NCI-H774 (cell line): Measurements from ENCODE around the gene GNPTG.
"Not testable (repeated sequence)": the region's sequence is repeated elsewhere in the genome, so short reads cannot be mapped to it uniquely, and the experiment has no call there.

Experiments used
- DNase-seq: peaks from one replicate; lab custom pipeline; 2025; lab: John Stamatoyannopoulos, UW

GNPTG gene

GRCh38 chr16:1319041-1319440 is 32.7 kb upstream of the GNPTG start:
- no peak for DNase-seq

DNA sequence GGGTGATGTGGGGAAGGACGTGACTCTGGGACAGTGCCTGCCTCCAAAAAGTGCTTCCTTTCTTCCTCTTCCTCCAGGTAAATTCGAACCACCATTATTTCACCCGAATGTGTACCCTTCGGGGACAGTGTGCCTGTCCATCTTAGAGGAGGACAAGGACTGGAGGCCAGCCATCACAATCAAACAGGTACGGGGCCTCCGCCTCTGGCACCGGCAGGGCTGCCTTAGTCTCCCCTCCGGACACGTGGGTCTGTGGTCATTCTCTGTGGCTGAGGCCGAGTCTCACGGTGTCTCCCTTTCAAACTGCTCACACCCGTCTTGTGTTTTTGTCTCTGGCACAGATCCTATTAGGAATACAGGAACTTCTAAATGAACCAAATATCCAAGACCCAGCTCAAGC is 31.6 kb upstream of the GNPTG start:
- DNase-seq = no peak

DNA sequence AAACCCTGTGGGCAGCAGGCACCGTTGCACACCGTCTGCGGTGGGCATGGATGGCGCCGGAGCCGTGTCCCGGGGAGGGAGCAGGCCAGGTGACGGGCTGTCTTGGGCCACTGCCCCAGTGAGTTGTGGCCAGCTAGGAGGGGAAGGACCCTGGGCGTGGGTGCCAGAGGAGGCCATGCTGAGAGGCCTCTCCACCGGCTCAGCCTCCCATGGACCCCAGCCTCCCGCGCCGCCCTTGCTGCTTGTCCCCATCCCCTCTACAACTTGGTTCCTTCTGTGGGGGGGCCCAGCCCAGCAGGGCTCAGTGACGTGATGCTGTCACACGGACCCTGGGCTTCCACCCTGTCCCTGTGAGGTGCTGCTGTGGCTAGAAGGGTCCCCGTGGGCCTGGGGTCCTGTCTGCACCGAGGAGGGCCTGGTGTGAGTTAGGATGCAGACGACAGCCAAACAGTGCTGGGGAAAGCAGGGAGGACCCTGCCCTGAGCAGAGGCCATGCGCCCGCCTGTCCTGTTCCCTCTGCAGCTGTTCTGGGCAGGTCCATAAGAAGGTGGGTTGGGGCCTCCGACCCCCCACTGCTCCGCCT is 31.0 kb upstream of the GNPTG start:
- DNase-seq = no peak

DNA sequence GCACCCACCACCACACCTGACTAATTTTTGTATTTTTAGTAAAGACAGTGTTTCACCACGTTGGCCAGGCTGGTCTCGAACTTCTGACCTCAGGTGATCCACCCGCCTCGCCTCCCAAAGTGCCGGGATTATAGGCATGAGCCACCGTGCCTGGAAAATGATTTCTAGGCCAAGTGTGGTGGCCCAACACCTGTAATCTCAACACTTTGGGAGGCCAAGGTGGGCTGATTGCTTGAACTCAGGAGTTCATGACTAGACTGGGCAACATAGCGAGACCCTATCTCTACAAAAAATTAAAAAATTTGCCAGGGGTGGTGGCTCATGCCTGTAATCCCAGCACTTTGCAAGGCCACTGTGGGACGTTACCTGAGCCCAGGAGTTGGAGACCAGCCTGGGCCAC is 29.3 kb upstream of the GNPTG start:
- no peak for DNase-seq

DNA sequence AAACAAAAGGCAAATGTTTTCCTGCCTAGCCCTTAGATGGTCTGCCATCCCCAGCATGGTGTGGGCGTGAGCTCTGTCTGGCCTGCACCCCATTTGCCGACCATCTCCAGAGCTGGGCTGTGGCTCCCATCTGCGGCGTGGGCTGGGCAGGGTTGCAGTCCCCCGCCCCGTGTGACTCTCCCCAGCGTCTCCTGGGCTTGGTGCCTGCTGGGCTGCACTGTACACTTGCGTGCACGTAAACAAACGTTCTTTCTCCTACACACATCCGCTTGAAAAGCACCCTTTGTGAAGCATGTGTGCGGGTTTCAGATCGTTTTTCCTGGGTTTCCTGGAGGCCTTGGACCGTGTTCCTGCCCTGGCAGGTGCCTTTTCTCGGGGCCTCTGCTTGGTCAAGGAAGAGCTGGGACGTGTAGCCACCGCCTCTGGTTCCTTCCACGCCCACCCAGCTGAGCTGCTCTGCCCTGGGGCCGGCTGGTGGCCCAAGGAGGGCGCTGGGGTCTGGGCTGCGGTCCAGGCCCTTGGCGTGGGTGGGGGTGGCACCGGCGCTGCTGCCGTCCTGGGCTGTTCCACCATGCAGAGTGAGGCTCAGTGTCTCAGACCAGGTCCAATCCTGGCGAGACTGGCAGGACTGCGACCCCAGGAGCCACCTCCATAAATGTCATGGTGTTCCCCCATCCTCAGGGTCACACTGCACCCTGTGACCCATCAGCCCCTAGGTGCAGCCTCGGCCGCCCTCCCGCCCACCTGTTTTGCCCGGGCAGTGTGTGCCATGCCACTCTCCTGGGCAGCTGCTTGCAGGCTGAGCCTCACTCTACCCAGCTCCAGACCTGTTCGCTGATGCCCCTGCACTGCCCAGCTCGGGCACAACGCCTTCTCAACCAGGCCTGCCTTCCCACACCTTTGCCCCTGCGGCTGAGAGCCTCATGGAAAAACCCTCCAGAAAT is 28.2 kb upstream of the GNPTG start:
- no peak for DNase-seq

DNA sequence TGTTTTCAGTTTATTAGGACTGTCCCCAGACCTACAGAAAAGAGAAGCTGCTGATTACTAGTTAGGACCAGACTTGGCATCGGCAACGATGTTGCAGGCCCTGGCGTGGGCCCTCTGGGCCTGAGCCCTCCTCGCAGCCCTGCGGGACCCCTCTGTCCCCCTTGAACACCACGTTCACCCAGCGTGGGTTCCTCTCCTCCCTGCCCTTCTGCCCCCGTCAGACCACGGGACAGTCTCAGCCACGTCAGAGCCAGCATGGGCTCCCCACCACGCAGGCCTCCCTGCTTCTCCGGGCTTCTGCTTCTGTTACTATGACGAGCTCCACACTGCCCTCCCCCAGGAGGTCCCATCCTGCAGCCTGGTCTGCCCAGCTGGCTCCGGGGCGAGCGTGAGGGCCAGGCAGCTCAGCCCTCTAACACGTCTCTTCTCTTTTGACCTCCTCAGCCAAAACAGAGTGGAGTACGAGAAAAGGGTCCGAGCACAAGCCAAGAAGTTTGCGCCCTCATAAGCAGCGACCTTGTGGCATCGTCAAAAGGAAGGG is 27.4 kb upstream of the GNPTG start:
- no peak for DNase-seq

GRCh38 chr16:1325261-1325660 is 26.5 kb upstream of the GNPTG start:
- DNase-seq = no peak

DNA sequence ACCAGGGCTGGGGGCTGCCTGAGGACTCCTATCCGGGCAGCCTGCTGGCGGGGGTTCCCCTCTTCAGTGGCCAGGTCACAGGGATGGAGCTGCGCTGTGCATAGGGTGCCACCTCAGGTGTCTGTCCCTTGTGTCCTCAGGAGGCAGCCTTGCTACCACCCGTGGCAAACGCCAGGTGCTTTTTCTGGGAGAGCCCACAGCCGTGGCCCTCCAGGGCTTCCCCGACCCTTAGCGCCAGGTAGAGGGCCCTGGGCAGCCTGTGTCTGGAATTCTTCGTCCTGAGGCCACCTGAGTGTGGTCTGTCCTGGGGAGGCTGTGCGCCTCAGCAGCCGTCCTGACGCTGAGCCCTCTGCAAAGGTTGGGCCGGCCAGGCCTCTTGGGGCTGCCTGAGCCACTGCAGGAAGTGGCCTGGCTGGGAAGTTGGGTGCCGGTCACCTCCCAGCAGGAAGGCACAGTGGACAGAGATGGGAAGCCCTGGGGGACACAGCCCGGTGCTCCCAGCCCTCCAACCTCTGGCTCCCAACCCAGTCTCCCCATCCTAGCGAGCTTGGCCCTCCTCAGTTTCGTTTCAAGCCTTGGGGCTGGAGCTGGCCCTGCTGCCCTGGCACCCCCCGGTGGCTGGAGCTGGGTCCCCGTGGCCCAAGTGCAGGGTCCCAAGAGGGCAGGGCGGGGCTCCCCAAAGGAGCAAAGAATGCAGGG is 25.9 kb upstream of the GNPTG start:
- DNase-seq = no peak

DNA sequence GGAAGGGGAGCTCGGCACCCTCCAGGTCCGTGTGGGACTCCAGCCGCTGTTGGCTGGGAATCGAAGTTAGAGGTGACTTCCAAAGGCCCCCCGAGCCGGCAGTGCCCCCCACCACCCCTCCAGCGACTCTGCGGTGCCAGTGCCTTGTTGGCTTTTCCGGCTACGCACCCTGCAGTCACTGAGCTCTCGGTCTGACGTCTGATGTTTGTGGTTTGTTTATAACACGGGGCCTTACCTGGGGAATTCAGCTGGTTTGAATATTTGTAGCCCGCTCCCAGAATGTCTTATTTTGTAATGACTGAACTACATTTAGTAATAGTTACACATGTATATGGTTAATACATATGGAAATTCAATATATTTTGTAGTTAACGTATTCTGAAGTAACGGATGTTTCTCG is 25.3 kb upstream of the GNPTG start:
- no peak for DNase-seq

- no peak for DNase-seq
Observed at GRCh38 chr16:1326946-1327618, 24.6 kb upstream of the GNPTG start.

GRCh38 chr16:1327619-1327947 is 24.1 kb upstream of the GNPTG start:
- no peak for DNase-seq

- not testable (repeated sequence) for DNase-seq
Observed at GRCh38 chr16:1328136-1328535, 23.6 kb upstream of the GNPTG start.

- not testable (repeated sequence) for DNase-seq
Observed at GRCh38 chr16:1328961-1329360, 22.8 kb upstream of the GNPTG start.

GRCh38 chr16:1330260-1330914 is 21.3 kb upstream of the GNPTG start:
- DNase-seq = no peak

DNA sequence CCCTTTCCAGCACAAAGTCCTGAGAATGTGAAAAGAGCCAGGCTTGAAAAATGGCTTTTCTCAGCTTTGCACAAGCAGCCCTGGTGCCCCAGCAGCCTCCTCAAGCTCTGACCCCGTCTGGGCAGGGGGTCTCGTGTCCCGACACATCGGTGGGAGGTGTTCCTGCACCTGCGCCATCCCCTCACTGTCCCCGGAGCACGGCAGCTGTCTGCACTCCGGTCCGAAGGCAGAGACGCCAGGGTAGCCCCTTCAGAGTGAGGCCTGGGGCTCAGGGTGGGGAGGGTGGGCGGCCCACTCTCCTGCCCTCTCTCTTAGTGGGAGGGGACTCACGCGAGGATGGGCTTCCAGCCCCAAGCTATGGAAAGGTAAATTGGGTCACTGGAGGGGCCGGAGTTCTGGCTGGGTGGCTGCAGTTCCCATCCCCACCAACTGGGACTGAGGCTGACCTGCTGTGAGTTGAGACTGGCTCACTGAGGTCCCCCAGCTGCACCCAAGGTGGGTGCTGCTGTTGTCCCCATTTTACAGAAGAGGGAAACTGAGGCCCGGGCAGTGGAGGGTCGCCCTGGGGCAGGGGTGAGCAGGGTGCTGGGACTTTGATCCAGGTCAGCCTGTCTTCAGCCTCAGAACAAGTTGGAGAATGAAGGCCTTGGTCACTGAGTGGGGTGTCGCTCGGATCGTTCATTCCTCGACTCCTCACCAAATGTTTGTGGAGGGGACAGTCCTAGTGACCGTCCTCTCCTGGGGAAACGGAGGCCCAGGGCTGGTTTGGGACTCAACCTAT is 20.6 kb upstream of the GNPTG start:
- no peak for DNase-seq

- DNase-seq = peak; percentile 37
Observed at GRCh38 chr16:1331712-1332617, 19.8 kb upstream of the GNPTG start.

DNA sequence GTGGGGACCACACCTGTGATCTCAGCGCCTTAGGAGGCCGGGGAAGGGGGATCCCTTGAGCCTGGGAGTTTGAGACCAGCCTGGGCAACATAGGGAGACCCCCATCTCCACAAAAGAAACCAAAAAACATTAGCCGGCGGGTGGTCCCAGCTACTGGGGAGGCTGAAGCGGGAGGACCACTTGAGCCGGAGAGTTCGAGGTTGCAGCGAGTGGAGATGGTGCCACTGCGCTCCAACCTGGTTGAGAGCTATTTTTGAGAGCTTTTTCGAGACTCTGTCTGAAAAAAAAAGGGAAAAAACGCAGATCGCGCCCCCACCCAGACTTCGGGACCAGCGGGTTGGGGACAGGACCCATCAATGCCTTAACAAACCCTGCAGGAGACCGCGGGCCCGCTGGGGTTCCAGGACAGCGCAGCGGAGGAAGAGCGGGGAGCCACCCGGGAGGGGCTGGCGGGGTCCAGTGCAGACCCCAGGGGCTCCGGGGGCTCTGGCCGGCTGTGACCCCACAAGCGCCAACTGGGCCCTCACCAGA is 19.0 kb upstream of the GNPTG start:
- no peak for DNase-seq

GRCh38 chr16:1333149-1333812 is 18.4 kb upstream of the GNPTG start, which contains the start of gene BAIAP3:
Gene BAIAP3 (plus strand): TSS chr16:1333645. CDS start chr16:1338550, 4,905 bp downstream.
- DNase-seq = no peak
